ENCODE data around the gene MEI1. TPM values are rescaled to one million over a fixed set of nuclear protein-coding genes. Genes with fewer than 3 reads are reported as not detected.

MEI1 gene
- total RNA-seq, 1 experiment from 2014 or later: 2.6 TPM

DNA sequence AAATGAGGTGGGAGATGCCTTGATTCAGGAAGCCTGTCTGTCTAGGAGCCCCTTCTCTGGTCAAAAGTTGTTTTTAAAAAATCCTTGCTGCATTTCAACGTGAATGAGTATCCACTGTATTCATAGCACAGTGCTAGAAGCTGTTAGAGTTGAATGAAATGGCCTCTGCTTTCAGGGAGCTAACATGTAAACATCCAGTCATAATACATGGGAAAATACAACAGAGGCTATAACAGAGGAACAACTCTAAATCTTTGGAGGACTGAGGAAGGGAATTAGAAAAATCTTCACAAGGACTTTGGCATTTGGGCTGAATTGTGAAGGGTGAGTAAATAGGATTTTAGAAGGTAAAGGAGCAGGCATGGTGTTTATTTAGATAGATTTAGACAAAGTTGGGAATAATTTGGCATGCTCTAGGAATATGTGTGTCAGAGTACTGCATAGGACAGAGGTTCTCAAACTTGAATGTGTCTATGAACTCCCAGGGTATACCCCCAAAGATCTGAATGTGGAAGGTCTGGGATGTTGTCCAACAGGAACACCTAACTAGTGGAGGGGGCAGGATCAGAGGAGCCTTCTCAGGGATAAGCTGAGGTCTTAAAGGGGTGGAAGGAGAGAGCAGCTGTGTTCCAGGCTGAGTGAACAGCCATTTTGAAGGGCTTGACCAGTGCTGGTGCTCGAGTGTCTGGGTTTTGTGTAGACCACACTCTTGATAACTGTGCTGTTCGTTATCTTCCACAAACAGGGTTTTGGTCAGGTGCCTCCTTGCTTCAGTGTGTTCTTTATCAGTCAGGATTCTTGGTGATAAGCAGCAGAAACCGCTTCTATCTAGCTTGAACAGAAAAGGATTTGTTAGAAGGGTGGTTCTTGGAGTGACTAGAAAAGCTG, 146.3 kb downstream of the MEI1 start:
- DNase-seq (ENCODE audit: low read depth): no peak
- in situ Hi-C loops (cut with HindIII; ENCODE audit: low pct_unique_long_range_greater_than_20kb, low sequenced_read_pairs): no loop called here

- no peak for DNase-seq (ENCODE audit: low read depth)
- in situ Hi-C loops (cut with HindIII; ENCODE audit: low pct_unique_long_range_greater_than_20kb, low sequenced_read_pairs): no loop called here
Measured at GRCh38 chr22:41846268-41846987, 147.1 kb downstream of the MEI1 start.

- no peak for DNase-seq (ENCODE audit: low read depth)
- in situ Hi-C loops (cut with HindIII; ENCODE audit: low pct_unique_long_range_greater_than_20kb, low sequenced_read_pairs): no loop called here
Measured at GRCh38 chr22:41847300-41847699, 148.0 kb downstream of the MEI1 start.

GRCh38 chr22:41848468-41848867, 149.2 kb downstream of the MEI1 start:
- in situ Hi-C loops (cut with HindIII; ENCODE audit: low pct_unique_long_range_greater_than_20kb, low sequenced_read_pairs): no loop called here
- no peak for DNase-seq (ENCODE audit: low read depth)

Other genes starting within 250 kb of the MEI1 start
- gene PHF5A, start 230.8 kb upstream of the MEI1 start, total RNA-seq (2014; rRNA removed; shearing (Covaris generic); ENCODE audit: low replicate concordance): 131 and 134 TPM in 2 replicates
- 117 and 152 TPM in 2 replicates for gene ACO2, start 230.4 kb upstream of the MEI1 start, total RNA-seq (2014; rRNA removed; shearing (Covaris generic); ENCODE audit: low replicate concordance)
- 26.0 and 33.1 TPM in 2 replicates for gene POLR3H, start 155.0 kb upstream of the MEI1 start, total RNA-seq (2014; rRNA removed; shearing (Covaris generic); ENCODE audit: low replicate concordance)
- not detected in 2 replicates for gene CSDC2, start 138.5 kb upstream of the MEI1 start, total RNA-seq (2014; rRNA removed; shearing (Covaris generic); ENCODE audit: low replicate concordance)
- gene PMM1, start 109.7 kb upstream of the MEI1 start, total RNA-seq (2014; rRNA removed; shearing (Covaris generic); ENCODE audit: low replicate concordance): 144 and 154 TPM in 2 replicates
- 40.2 and 58.5 TPM in 2 replicates for gene DESI1, start 78.5 kb upstream of the MEI1 start, total RNA-seq (2014; rRNA removed; shearing (Covaris generic); ENCODE audit: low replicate concordance)
- 681 and 856 TPM in 2 replicates for gene XRCC6, start 78.2 kb upstream of the MEI1 start, total RNA-seq (2014; rRNA removed; shearing (Covaris generic); ENCODE audit: low replicate concordance)
- gene SNU13, start 10.6 kb upstream of the MEI1 start, total RNA-seq (2014; rRNA removed; shearing (Covaris generic); ENCODE audit: low replicate concordance): 297 and 305 TPM in 2 replicates
- 10.9 and 15.9 TPM in 2 replicates for gene CCDC134, start 101.2 kb downstream of the MEI1 start, total RNA-seq (2014; rRNA removed; shearing (Covaris generic); ENCODE audit: low replicate concordance)
- 21.0 and 21.5 TPM in 2 replicates for gene SREBF2, start 133.6 kb downstream of the MEI1 start, total RNA-seq (2014; rRNA removed; shearing (Covaris generic); ENCODE audit: low replicate concordance)
- gene SHISA8, start 215.6 kb downstream of the MEI1 start, total RNA-seq (2014; rRNA removed; shearing (Covaris generic); ENCODE audit: low replicate concordance): 0.78 TPM in 1 of 2 replicates, not detected in the other
- gene TNFRSF13C, start 227.3 kb downstream of the MEI1 start, total RNA-seq (2014; rRNA removed; shearing (Covaris generic); ENCODE audit: low replicate concordance): 0.61 TPM in 1 of 2 replicates, not detected in the other
- 72.2 and 118 TPM in 2 replicates for gene CENPM, start 247.6 kb downstream of the MEI1 start, total RNA-seq (2014; rRNA removed; shearing (Covaris generic); ENCODE audit: low replicate concordance)

Data from Caki2 (cell line).